Endothelial cell of umbilical vein (primary cell): ENCODE results near the gene SLC35G1. TPM values are rescaled to one million over a fixed set of nuclear protein-coding genes. Genes with fewer than 3 reads are reported as not detected.

ENCODE experiments used
- BruUV-seq: library from RNA; stranded (reverse); fragments of 400-500 nt; replicated peaks from 2 replicates; lab custom pipeline; 2021; lab: Mats Ljungman, UMichigan
- CTCF ChIA-PET: fragments of 300-600, 350-600 bp; sonication (Branson Sonifier 250); formaldehyde crosslinking; loops from one replicate; lab custom pipeline; 2021; ENCODE audit warnings: antibody characterized with exemption, inconsistent platforms; lab: Charles Lee
- POLR2A ChIA-PET: fragments of 300-600, 350-600 bp; sonication (Branson Sonifier 250); formaldehyde crosslinking; loops from one replicate; lab custom pipeline; 2021; ENCODE audit warnings: antibody characterized with exemption, inconsistent platforms; lab: Charles Lee
- DNase-seq: peaks from one replicate; pipeline ENCODE4 v3.0.0-alpha.2; 2011; ENCODE audit warnings: low read depth, low spot score
- FAIRE-seq: peaks from 2 replicates; lab custom pipeline; 2011; peaks lifted over from hg19 to GRCh38; lab: Jason Lieb, UNC
- H2AFZ ChIP-seq: 2 replicates; pipeline ENCODE4 v1.6.0; 2012; ENCODE audit warnings: low read depth, low read length, control low read depth, inconsistent platforms
- H3K27ac ChIP-seq: 2 replicates; pipeline ENCODE4 v1.5.1; 2011; ENCODE audit warnings: low read depth, mild to moderate bottlenecking, control low read depth, low read length, moderate library complexity; ENCODE audit not compliant: insufficient read depth
- H3K27me3 ChIP-seq, 2 experiments: 2 replicates each; pipeline versions ENCODE4 v1.6.0 to v1.6.1; 2011; ENCODE audit warnings: low read length in 2 of 2, mixed read lengths in 1 of 2; ENCODE audit not compliant: control insufficient read depth in 2 of 2, insufficient read depth in 2 of 2
- H3K36me3 ChIP-seq, 2 experiments: 2 replicates in 1 of 2; 3 replicates in 1 of 2; pipeline ENCODE4 v1.5.1; 2011; ENCODE audit warnings: low read length in 2 of 2, mild to moderate bottlenecking in 1 of 2, moderate library complexity in 1 of 2; ENCODE audit not compliant: control insufficient read depth in 2 of 2, insufficient read depth in 2 of 2; ENCODE audit errors: extremely low read depth in 1 of 2
- H3K4me1 ChIP-seq: 3 replicates; pipeline ENCODE4 v1.5.1; 2011; ENCODE audit warnings: mild to moderate bottlenecking, low read length; ENCODE audit not compliant: control insufficient read depth, insufficient read depth; ENCODE audit errors: extremely low read depth
- H3K4me2 ChIP-seq: 2 replicates; pipeline ENCODE4 v1.6.1; 2011; ENCODE audit warnings: low read length, control low read depth, mixed read lengths; ENCODE audit not compliant: insufficient read depth
- H3K4me3 ChIP-seq, 3 experiments: fragments of 200-600 bp in 1 of 3; sonication (generic), shearing (Covaris generic) in 1 of 3; replicated peaks in 1 of 3; 2 replicates each; pipeline ENCODE4 v1.5.1; 2011 to 2016; ENCODE audit warnings: control low read depth in 3 of 3, low read length in 3 of 3, mild to moderate bottlenecking in 2 of 3, inconsistent platforms in 1 of 3, low read depth in 1 of 3, moderate library complexity in 1 of 3; ENCODE audit not compliant: insufficient read depth in 1 of 3
- H3K79me2 ChIP-seq: 2 replicates; pipeline ENCODE4 v1.6.0; 2012; ENCODE audit warnings: low read length, inconsistent platforms; ENCODE audit not compliant: control insufficient read depth, insufficient read depth
- H3K9ac ChIP-seq: replicated peaks from 2 replicates; pipeline ENCODE3; 2011; ENCODE audit warnings: low read length, control low read depth; ENCODE audit not compliant: insufficient read depth; ENCODE audit errors: extremely low read depth
- H3K9me1 ChIP-seq: replicated peaks from 3 replicates; pipeline ENCODE4 v1.6.0; 2011; ENCODE audit warnings: mild to moderate bottlenecking, low read length; ENCODE audit not compliant: control insufficient read depth, insufficient read depth; ENCODE audit errors: extremely low read depth
- H3K9me3 ChIP-seq: replicated peaks from 2 replicates; pipeline ENCODE4 v1.5.1; 2012; ENCODE audit warnings: low read length, inconsistent platforms; ENCODE audit not compliant: control insufficient read depth, insufficient read depth
- H4K20me1 ChIP-seq: replicated peaks from 2 replicates; pipeline ENCODE3; 2011; ENCODE audit warnings: mild to moderate bottlenecking, low read length; ENCODE audit not compliant: control insufficient read depth, insufficient read depth; ENCODE audit errors: extremely low read depth
- CTCF ChIP-seq, 2 donors: IDR thresholded peaks; 1 replicate in 1 of 2; 2 replicates in 1 of 2; pipeline ENCODE4 v1.5.1; 2011; ENCODE audit warnings: low read length in 2 of 2, mild to moderate bottlenecking in 2 of 2, moderate library complexity in 2 of 2, control low read depth in 1 of 2, inconsistent platforms in 1 of 2, low read depth in 1 of 2; ENCODE audit not compliant: insufficient read depth in 1 of 2; ENCODE audit errors: extremely low read depth in 1 of 2
- EZH2 ChIP-seq: IDR thresholded peaks from 2 replicates; pipeline ENCODE4 v1.6.1; 2012; ENCODE audit warnings: borderline replicate concordance, low read depth, mild to moderate bottlenecking, moderate library complexity, low read length, inconsistent platforms; ENCODE audit not compliant: severe bottlenecking
- FOS ChIP-seq: IDR thresholded peaks from 2 replicates; pipeline ENCODE4 v1.6.1; 2011; ENCODE audit warnings: mild to moderate bottlenecking, low read length, moderate library complexity, borderline replicate concordance; ENCODE audit not compliant: insufficient read depth
- GATA2 ChIP-seq: IDR thresholded peaks from 2 replicates; pipeline ENCODE4 v1.7.0; 2011; ENCODE audit warnings: low read depth, mild to moderate bottlenecking, moderate library complexity, mixed read lengths, low read length; ENCODE audit not compliant: insufficient read length, insufficient read depth
- JUN ChIP-seq: IDR thresholded peaks from 2 replicates; pipeline ENCODE4 v1.6.1; 2011; ENCODE audit warnings: borderline replicate concordance, low read depth; ENCODE audit not compliant: insufficient read length, insufficient read depth
- MAX ChIP-seq: IDR thresholded peaks from 2 replicates; pipeline ENCODE4 v1.6.1; 2011; ENCODE audit not compliant: insufficient read depth, insufficient read length
- MYC ChIP-seq: IDR thresholded peaks from one replicate; pipeline ENCODE4 v1.6.1; 2011; ENCODE audit warnings: mild to moderate bottlenecking, low read depth, low read length
- POLR2A ChIP-seq: IDR thresholded peaks from 2 replicates; pipeline ENCODE4 v1.6.1; 2012; ENCODE audit warnings: low read depth, mild to moderate bottlenecking, control low read depth, low read length
- POLR2AphosphoS5 ChIP-seq: IDR thresholded peaks from 2 replicates; pipeline ENCODE4 v1.6.1; 2012; ENCODE audit warnings: low read depth, mild to moderate bottlenecking, control low read depth, low read length, moderate library complexity; ENCODE audit not compliant: insufficient read depth
- dilution Hi-C: fragments of 300-500 bp; cut with MboI; formaldehyde crosslinking; loops from one replicate; pipeline ENCODE4 v1.15.0; 2019; ENCODE audit warnings: low sequenced_read_pairs; ENCODE audit not compliant: extremely low pct_ligation_motif_present
- intact Hi-C: fragments of 100-400 bp; cut with micrococcal nuclease; formaldehyde crosslinking; loops from one replicate; pipeline ENCODE4 v1.10.0; 2022
- polyA plus RNA-seq, 4 experiments: library from polyadenylated mRNA; depleted of rRNA in 3 of 4; stranded (reverse) in 3 of 4; unstranded in 1 of 4; fragments of >200 nt; gene quantifications; 2 replicates each; pipeline versions ENCODE4 v1.2.1 to v1.2.3, GENCODE V29; 2011 to 2012; ENCODE audit warnings: missing spikeins in 1 of 4
- total RNA-seq: library from RNA; stranded (reverse); gene quantifications from 2 replicates; pipeline ENCODE4 v1.2.3, GENCODE V29; 2021

The SLC35G1 gene
- total and polyA plus RNA-seq, 2 donors (not counting 3 experiments of a cell fraction or from before 2014, with no cell fraction given), result 2.5 to 4.1 TPM

GRCh38 chr10:93851169-93851568 lies 42.6 kb upstream of the SLC35G1 start:
- no TSS peak for BruUV-seq
- Histone ChIP-seq H3K4me2 (no peak overlapping the region), H4K20me1 (no peaks in the 10 kb centered on the region), H3K9ac (no peak overlapping the region), H3K4me3 (no peak overlapping the region), H3K4me1 (peaks cover 7% of the 10 kb centered on the region), H3K9me3 (no peaks in the 10 kb centered on the region), H2AFZ (no peak overlapping the region), H3K9me1 (peaks cover 2% of the 10 kb centered on the region), H3K79me2 (no peaks in the 10 kb centered on the region), H3K27me3 (peaks cover 4% of the 10 kb centered on the region in 2 experiments), H3K36me3 (no peaks in the 10 kb centered on the region), H3K27ac (no peak overlapping the region)
- ChIA-PET CTCF (no interaction called here), POLR2A (no interaction called here)
- FAIRE-seq (no peak), DNase-seq (no peak)
- dilution Hi-C loops, result no loop called here
- intact Hi-C loops, result no loop called here
- TF ChIP-seq EZH2 (no peak), FOS (no peak), POLR2AphosphoS5 (no peak), MYC (no peak), POLR2A (no peak), GATA2 (no peak), JUN (no peak), CTCF (IDR thresholded peaks at IDR 0.05; ENCODE audit: extremely low read depth in 1 of 2, insufficient read depth in 1 of 2, low read depth in 1 of 2, low read length in 2 of 2) (no peak), MAX (no peak)
